HEK293 (cell line): ENCODE measurements around the gene SPNS2.

Source experiments
- CTCF ChIA-PET: fragments of 350-600 bp; formaldehyde crosslinking; extraction: SDS; loops from one replicate; lab custom pipeline; 2021; ENCODE audit warnings: antibody characterized with exemption; lab: Yijun Ruan, JAX
- POLR2A ChIA-PET: fragments of 300-600 bp; formaldehyde crosslinking; extraction: SDS; loops from one replicate; lab custom pipeline; 2020; ENCODE audit warnings: antibody characterized with exemption, inconsistent platforms; lab: Yijun Ruan, JAX
- H3K27ac ChIP-seq: fragments of 200-500 bp; sonication (Bioruptor generic); 2 replicates; pipeline ENCODE4 v1.5.1; 2014; ENCODE audit warnings: low read depth, low read length, control low read depth, inconsistent platforms; ENCODE audit errors: extremely low read depth
- H3K36me3 ChIP-seq, 2 experiments: fragments of 200-500 bp in 1 of 2; sonication (Bioruptor generic) in 1 of 2; 1 replicate in 1 of 2; 2 replicates in 1 of 2; pipeline ENCODE4 v1.5.1; 2014 to 2017; ENCODE audit warnings: inconsistent platforms in 2 of 2, low read length in 2 of 2; ENCODE audit not compliant: control insufficient read depth in 2 of 2, insufficient read depth in 1 of 2
- H3K4me1 ChIP-seq: fragments of 200-500 bp; sonication (Bioruptor generic); 2 replicates; pipeline ENCODE4 v1.5.1; 2014; ENCODE audit warnings: mild to moderate bottlenecking, low read length, inconsistent platforms; ENCODE audit not compliant: control insufficient read depth, insufficient read depth
- H3K4me3 ChIP-seq: 2 replicates; pipeline ENCODE4 v1.5.1; 2011; ENCODE audit warnings: low read depth, mild to moderate bottlenecking, control low read depth, low read length, moderate library complexity
- H3K9me3 ChIP-seq: fragments of 200-500 bp; sonication (Bioruptor generic); 2 replicates; pipeline ENCODE4 v1.5.1; 2014; ENCODE audit warnings: low read depth, low read length, inconsistent platforms; ENCODE audit not compliant: control insufficient read depth, insufficient read depth
- BCL11A ChIP-seq: fragments of 450-650 bp; formaldehyde crosslinking; IDR thresholded peaks from 2 replicates; pipeline ENCODE4 v1.5.1; 2016; ENCODE audit warnings: low read depth, missing biosample characterization, missing genetic modification characterization
- BCL11B ChIP-seq: fragments of 450-650 bp; formaldehyde crosslinking; IDR thresholded peaks from 2 replicates; pipeline ENCODE4 v1.5.1; 2016; ENCODE audit warnings: low read depth, missing biosample characterization, missing genetic modification characterization
- GLI2 ChIP-seq: fragments of 450-650 bp; formaldehyde crosslinking; IDR thresholded peaks from 2 replicates; pipeline ENCODE4; 2017; ENCODE audit warnings: missing biosample characterization, missing genetic modification characterization, low read depth, borderline replicate concordance
- GLI4 ChIP-seq: fragments of 450-650 bp; formaldehyde crosslinking; IDR thresholded peaks from 2 replicates; pipeline ENCODE4 v1.5.1; 2016; ENCODE audit warnings: missing biosample characterization, missing genetic modification characterization
- GLIS1 ChIP-seq: fragments of 450-650 bp; formaldehyde crosslinking; IDR thresholded peaks from 2 replicates; pipeline ENCODE4 v1.5.1; 2016; ENCODE audit warnings: missing biosample characterization, missing genetic modification characterization
- KLF1 ChIP-seq: fragments of 450-650 bp; formaldehyde crosslinking; IDR thresholded peaks from 2 replicates; pipeline ENCODE4 v1.5.1; 2016; ENCODE audit warnings: missing biosample characterization, missing genetic modification characterization
- KLF9 ChIP-seq: fragments of 450-650 bp; formaldehyde crosslinking; IDR thresholded peaks from 2 replicates; pipeline ENCODE4 v1.5.1; 2016; ENCODE audit warnings: missing biosample characterization, missing genetic modification characterization, low read depth
- ZFP41 ChIP-seq: fragments of 450-650 bp; formaldehyde crosslinking; IDR thresholded peaks from 2 replicates; pipeline ENCODE4 v1.5.1; 2016; ENCODE audit warnings: missing biosample characterization, missing genetic modification characterization, borderline replicate concordance
- ZIC2 ChIP-seq: fragments of 450-650 bp; formaldehyde crosslinking; IDR thresholded peaks from 2 replicates; pipeline ENCODE4 v1.5.1; 2016; ENCODE audit warnings: missing biosample characterization, missing genetic modification characterization
- ZNF121 ChIP-seq: fragments of 450-650 bp; formaldehyde crosslinking; IDR thresholded peaks from 2 replicates; pipeline ENCODE4 v1.5.1; 2016; ENCODE audit warnings: missing biosample characterization, missing genetic modification characterization
- ZNF19 ChIP-seq: fragments of 450-650 bp; formaldehyde crosslinking; IDR thresholded peaks from 2 replicates; pipeline ENCODE4; 2016; ENCODE audit warnings: missing biosample characterization, missing genetic modification characterization, low read depth
- ZNF23 ChIP-seq: fragments of 450-650 bp; formaldehyde crosslinking; IDR thresholded peaks from 2 replicates; pipeline ENCODE4 v1.5.1; 2016; ENCODE audit warnings: missing biosample characterization, missing genetic modification characterization, borderline replicate concordance
- ZNF24 ChIP-seq: fragments of 450-650 bp; formaldehyde crosslinking; IDR thresholded peaks from 2 replicates; pipeline ENCODE4 v1.5.1; 2016; ENCODE audit warnings: missing biosample characterization, missing genetic modification characterization
- ZNF292 ChIP-seq: fragments of 450-650 bp; formaldehyde crosslinking; IDR thresholded peaks from 2 replicates; pipeline ENCODE4 v1.5.1; 2016; ENCODE audit warnings: low read depth, missing biosample characterization, missing genetic modification characterization, borderline replicate concordance
- ZNF341 ChIP-seq: fragments of 450-650 bp; formaldehyde crosslinking; IDR thresholded peaks from 2 replicates; pipeline ENCODE4; 2016; ENCODE audit warnings: low read depth, missing biosample characterization, missing genetic modification characterization
- ZNF404 ChIP-seq: fragments of 450-650 bp; formaldehyde crosslinking; IDR thresholded peaks from 2 replicates; pipeline ENCODE4 v1.5.1; 2017; ENCODE audit warnings: missing biosample characterization, missing genetic modification characterization
- ZNF416 ChIP-seq: fragments of 450-650 bp; formaldehyde crosslinking; IDR thresholded peaks from 2 replicates; pipeline ENCODE4 v1.5.1; 2016; ENCODE audit warnings: missing biosample characterization, missing genetic modification characterization
- ZNF544 ChIP-seq: fragments of 450-650 bp; formaldehyde crosslinking; IDR thresholded peaks from 2 replicates; pipeline ENCODE4 v1.5.0; 2017; ENCODE audit warnings: missing biosample characterization, missing genetic modification characterization
- ZNF549 ChIP-seq: fragments of 450-650 bp; IDR thresholded peaks from 2 replicates; pipeline ENCODE4 v1.5.1; 2018; ENCODE audit warnings: missing biosample characterization, missing genetic modification characterization, mild to moderate bottlenecking, inconsistent platforms, moderate library complexity
- ZNF600 ChIP-seq: fragments of 450-650 bp; formaldehyde crosslinking; IDR thresholded peaks from 2 replicates; pipeline ENCODE4 v1.5.1; 2016; ENCODE audit warnings: missing biosample characterization, missing genetic modification characterization
- ZNF623 ChIP-seq: fragments of 450-650 bp; formaldehyde crosslinking; IDR thresholded peaks from 2 replicates; pipeline ENCODE4 v1.5.1; 2016; ENCODE audit warnings: missing biosample characterization, missing genetic modification characterization
- ZNF670 ChIP-seq: fragments of 450-650 bp; formaldehyde crosslinking; IDR thresholded peaks from 2 replicates; pipeline ENCODE4 v1.5.1; 2016; ENCODE audit warnings: missing biosample characterization, missing genetic modification characterization, low read depth
- ZNF837 ChIP-seq: fragments of 450-650 bp; formaldehyde crosslinking; IDR thresholded peaks from 2 replicates; pipeline ENCODE4 v1.5.1; 2016; ENCODE audit warnings: missing biosample characterization, missing genetic modification characterization
- ZSCAN23 ChIP-seq: fragments of 450-650 bp; formaldehyde crosslinking; IDR thresholded peaks from 2 replicates; pipeline ENCODE4 v1.5.1; 2016; ENCODE audit warnings: missing biosample characterization, missing genetic modification characterization
- TF ChIP-seq, protein P1 (sequence below): fragments of 450-650 bp; formaldehyde crosslinking; IDR thresholded peaks from 2 replicates; pipeline ENCODE4 v1.5.1; 2016; ENCODE audit warnings: missing biosample characterization, missing genetic modification characterization
- TF ChIP-seq, protein P2 (sequence below): fragments of 450-650 bp; formaldehyde crosslinking; IDR thresholded peaks from 2 replicates; pipeline ENCODE4 v1.5.1; 2016; ENCODE audit warnings: missing biosample characterization, missing genetic modification characterization, borderline replicate concordance

The SPNS2 gene

DNA sequence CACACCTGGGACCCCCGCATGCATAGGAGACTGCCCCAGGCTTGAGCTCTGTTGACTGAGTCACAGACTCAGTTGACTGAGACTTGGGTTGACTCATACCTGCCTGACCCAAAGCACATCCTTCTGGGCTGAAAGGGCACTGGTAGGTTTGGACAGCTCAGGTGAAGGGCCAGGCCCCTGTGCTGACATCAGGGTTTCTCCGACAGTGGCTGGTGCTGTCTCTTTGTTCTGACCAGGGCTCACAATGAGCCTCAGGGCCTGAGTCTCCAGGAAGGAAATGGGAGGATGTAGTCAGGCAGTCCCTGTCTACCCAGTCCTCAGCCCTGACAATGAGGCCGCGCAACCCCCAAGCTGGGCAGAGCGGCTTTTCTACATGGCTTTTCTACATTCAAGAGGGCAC is 6.5 kb downstream of the SPNS2 start:
- TF ChIP-seq ZNF404 (no peak), ZIC2 (0 out of 2 replicates have a peak, but pooled peaks have one; percentile 4), GLI4 (tag by site-specific recombination) (no peak), ZNF600 (no peak)
- ChIA-PET CTCF (no interaction called here), POLR2A (interaction anchor here (1.3 kb wide), 1 partner anchor 50 kb away, joined by 3 read pairs; the partner anchor contains the start of gene MYBBP1A)
- Histone ChIP-seq H3K36me3 (no peaks in the 10 kb centered on the region), H3K4me3 (no peak overlapping the region), H3K27ac (no peak overlapping the region), H3K4me1 (peaks cover 2% of the 10 kb centered on the region; the same call in 1 of the 2 replicates), H3K9me3 (no peaks in the 10 kb centered on the region)

DNA sequence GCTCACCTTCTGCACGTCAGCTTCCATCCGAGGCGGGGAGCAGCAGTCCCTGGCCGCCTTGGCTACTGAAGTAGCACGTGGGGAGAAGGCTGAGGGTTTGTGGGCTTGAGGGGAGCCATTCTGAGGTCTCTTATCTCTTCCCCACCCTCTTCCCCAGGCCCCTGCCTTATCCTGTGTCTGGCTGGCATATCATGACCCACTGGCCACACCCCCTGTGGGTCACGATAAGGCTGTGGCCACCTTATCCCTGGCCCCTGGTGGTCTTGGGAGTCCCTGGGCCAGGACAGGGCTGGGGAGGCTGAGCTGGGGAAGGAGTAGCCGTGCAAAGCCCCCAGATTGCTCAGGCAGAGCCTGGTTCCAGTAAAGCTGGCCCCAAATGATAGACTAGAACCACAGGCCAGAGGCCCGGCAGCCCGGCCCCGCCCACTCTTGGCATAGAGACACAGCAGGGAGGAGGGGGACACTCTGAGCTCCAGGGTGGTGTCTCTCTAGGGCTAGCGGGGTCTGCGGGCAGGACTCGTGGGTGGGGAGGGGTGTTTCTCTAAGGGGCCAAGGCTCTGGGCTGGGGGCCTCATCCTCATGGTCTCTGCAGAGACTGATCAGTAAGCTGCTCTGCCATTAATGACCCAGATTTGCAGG is 7.6 kb downstream of the SPNS2 start:
- CTCF ChIA-PET: interaction anchor here (0.6 to 1.1 kb wide), 3 partner anchors 34 to 345 kb away, joined by 3 to 4 read pairs (median 3); no protein-coding TSS in a partner anchor
- Histone ChIP-seq H3K36me3 (no peaks in the 10 kb centered on the region), H3K4me1 (peaks cover 2% of the 10 kb centered on the region; the same call in 1 of the 2 replicates), H3K27ac (no peak overlapping the region), H3K4me3 (no peak overlapping the region), H3K9me3 (no peaks in the 10 kb centered on the region)
- POLR2A ChIA-PET: interaction anchor here (0.6 kb wide), 2 partner anchors 38 to 722 kb away, joined by 3 to 5 read pairs; no protein-coding TSS in a partner anchor
- no peak for TF ChIP-seq ZNF24 (tag by site-specific recombination)
- 0 out of 2 replicates have a peak, but pooled peaks have one; percentile 16 for TF ChIP-seq KLF1 (tag by site-specific recombination)
- TF ChIP-seq, protein P1, sequence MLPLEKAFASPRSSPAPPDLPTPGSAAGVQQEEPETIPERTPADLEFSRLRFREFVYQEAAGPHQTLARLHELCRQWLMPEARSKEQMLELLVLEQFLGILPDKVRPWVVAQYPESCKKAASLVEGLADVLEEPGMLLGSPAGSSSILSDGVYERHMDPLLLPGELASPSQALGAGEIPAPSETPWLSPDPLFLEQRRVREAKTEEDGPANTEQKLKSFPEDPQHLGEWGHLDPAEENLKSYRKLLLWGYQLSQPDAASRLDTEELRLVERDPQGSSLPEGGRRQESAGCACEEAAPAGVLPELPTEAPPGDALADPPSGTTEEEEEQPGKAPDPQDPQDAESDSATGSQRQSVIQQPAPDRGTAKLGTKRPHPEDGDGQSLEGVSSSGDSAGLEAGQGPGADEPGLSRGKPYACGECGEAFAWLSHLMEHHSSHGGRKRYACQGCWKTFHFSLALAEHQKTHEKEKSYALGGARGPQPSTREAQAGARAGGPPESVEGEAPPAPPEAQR (tag by site-specific recombination): no peak
- TF ChIP-seq ZNF341 (tag by site-specific recombination): no peak
- 0 out of 2 replicates have a peak, but pooled peaks have one; percentile 56 for TF ChIP-seq KLF9
- TF ChIP-seq GLI2 (tag by site-specific recombination): no peak
- no peak for TF ChIP-seq GLIS1 (tag by site-specific recombination)
- TF ChIP-seq, all 188 proteins: peak for 2

DNA sequence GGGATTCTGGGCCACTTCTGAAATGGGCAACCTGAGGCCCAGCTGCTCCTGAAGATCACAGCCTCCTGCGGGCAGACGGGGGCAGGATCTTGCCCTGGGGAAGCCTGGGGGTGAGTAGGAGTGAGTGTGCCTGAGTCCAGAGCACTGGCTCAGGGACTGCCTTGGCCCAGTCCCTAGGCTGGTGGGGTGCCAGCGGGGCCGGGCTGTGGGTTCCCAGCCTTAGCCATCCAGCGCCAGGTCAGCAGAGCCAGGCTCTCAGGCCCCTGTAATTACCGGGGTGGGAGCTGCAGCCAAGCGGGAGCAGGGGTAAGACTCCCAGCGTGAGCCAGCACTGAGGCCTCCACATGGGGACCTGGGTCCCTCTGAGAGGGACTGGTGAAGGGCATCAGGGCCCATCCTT is 8.2 kb downstream of the SPNS2 start:
- Histone ChIP-seq H3K4me3 (no peak overlapping the region), H3K36me3 (no peaks in the 10 kb centered on the region), H3K4me1 (peaks cover 2% of the 10 kb centered on the region; the same call in 1 of the 2 replicates), H3K9me3 (no peaks in the 10 kb centered on the region), H3K27ac (no peak overlapping the region)
- TF ChIP-seq ZNF292: no peak
- TF ChIP-seq GLIS1 (tag by site-specific recombination): no peak
- no peak for TF ChIP-seq ZNF670 (tag by site-specific recombination)
- no peak for TF ChIP-seq ZNF121
- TF ChIP-seq ZNF837 (tag by site-specific recombination): no peak
- no peak for TF ChIP-seq ZFP41 (tag by site-specific recombination)
- no peak for TF ChIP-seq ZNF19 (tag by site-specific recombination)
- no peak for TF ChIP-seq ZNF623 (tag by site-specific recombination)
- TF ChIP-seq ZNF549 (tag by site-specific recombination): no peak
- TF ChIP-seq, protein P2, sequence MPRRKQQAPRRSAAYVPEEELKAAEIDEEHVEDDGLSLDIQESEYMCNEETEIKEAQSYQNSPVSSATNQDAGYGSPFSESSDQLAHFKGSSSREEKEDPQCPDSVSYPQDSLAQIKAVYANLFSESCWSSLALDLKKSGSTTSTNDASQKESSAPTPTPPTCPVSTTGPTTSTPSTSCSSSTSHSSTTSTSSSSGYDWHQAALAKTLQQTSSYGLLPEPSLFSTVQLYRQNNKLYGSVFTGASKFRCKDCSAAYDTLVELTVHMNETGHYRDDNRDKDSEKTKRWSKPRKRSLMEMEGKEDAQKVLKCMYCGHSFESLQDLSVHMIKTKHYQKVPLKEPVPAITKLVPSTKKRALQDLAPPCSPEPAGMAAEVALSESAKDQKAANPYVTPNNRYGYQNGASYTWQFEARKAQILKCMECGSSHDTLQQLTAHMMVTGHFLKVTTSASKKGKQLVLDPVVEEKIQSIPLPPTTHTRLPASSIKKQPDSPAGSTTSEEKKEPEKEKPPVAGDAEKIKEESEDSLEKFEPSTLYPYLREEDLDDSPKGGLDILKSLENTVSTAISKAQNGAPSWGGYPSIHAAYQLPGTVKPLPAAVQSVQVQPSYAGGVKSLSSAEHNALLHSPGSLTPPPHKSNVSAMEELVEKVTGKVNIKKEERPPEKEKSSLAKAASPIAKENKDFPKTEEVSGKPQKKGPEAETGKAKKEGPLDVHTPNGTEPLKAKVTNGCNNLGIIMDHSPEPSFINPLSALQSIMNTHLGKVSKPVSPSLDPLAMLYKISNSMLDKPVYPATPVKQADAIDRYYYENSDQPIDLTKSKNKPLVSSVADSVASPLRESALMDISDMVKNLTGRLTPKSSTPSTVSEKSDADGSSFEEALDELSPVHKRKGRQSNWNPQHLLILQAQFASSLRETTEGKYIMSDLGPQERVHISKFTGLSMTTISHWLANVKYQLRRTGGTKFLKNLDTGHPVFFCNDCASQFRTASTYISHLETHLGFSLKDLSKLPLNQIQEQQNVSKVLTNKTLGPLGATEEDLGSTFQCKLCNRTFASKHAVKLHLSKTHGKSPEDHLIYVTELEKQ (tag by site-specific recombination): no peak
- no peak for TF ChIP-seq ZNF23
- no peak for TF ChIP-seq BCL11B (tag by site-specific recombination)
- TF ChIP-seq BCL11A (tag by site-specific recombination): no peak
- TF ChIP-seq ZNF544 (tag by site-specific recombination): no peak
- no peak for TF ChIP-seq ZNF416 (tag by site-specific recombination)
- no peak for TF ChIP-seq ZSCAN23
- ChIA-PET CTCF (interaction anchor here (0.6 to 1.1 kb wide), 2 partner anchors 34 to 55 kb away, joined by 3 to 4 read pairs; no protein-coding TSS in a partner anchor), POLR2A (interaction anchor here (0.6 kb wide), 1 partner anchor 37 kb away, joined by 5 read pairs; no protein-coding TSS in a partner anchor)
